ENCODE measurements around the gene ATP5PO.

DNA sequence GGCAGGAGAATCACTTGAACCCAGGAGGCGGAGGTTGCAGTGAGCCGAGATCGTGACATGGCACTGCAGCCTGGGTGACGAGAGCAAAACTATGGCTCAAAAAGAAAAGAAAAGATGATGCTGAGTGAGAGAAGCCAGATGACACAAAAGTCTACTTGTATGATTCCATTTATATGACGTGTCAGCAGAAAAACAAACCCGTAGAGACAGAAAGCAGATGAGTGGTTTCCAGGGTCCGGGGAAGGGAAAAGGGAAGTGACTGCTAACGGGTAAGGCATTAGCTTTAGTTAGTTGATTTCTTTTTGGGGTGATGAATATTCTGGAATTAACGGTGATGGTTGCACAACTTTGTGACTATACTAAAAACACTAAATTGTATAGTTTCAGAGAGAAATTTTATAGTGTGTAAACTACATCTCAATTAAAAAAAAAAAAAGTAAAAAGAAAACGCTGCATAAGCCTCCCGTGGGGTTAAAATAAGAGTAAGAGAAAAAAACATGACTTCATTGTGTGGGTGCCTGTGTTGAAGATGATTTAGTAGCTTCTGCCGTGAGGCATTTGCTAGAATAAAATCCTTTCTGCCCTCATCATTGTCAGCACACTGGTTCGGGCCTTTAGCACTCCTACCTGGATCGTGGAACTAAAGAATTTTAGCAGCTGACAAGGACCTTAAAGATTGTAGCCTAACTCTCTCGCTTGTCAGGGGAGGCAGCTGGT, 24.7 kb upstream of the ATP5PO start:
- TF ChIP-seq, protein P1, sequence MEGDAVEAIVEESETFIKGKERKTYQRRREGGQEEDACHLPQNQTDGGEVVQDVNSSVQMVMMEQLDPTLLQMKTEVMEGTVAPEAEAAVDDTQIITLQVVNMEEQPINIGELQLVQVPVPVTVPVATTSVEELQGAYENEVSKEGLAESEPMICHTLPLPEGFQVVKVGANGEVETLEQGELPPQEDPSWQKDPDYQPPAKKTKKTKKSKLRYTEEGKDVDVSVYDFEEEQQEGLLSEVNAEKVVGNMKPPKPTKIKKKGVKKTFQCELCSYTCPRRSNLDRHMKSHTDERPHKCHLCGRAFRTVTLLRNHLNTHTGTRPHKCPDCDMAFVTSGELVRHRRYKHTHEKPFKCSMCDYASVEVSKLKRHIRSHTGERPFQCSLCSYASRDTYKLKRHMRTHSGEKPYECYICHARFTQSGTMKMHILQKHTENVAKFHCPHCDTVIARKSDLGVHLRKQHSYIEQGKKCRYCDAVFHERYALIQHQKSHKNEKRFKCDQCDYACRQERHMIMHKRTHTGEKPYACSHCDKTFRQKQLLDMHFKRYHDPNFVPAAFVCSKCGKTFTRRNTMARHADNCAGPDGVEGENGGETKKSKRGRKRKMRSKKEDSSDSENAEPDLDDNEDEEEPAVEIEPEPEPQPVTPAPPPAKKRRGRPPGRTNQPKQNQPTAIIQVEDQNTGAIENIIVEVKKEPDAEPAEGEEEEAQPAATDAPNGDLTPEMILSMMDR (conservative IDR thresholded peaks at IDR 0.05 in 1 of 2, IDR thresholded peaks at IDR 0.05 in 1 of 2; ENCODE audit: low read depth in 1 of 2, low read length in 2 of 2), result no peak
- no peak for TF ChIP-seq EZH2 (IDR thresholded peaks at IDR 0.05; ENCODE audit: low read length, missing control alignments)

All from fibroblast of lung (primary cell).